ENCODE measurements around the gene BCKDHB.

Gene BCKDHB

DNA sequence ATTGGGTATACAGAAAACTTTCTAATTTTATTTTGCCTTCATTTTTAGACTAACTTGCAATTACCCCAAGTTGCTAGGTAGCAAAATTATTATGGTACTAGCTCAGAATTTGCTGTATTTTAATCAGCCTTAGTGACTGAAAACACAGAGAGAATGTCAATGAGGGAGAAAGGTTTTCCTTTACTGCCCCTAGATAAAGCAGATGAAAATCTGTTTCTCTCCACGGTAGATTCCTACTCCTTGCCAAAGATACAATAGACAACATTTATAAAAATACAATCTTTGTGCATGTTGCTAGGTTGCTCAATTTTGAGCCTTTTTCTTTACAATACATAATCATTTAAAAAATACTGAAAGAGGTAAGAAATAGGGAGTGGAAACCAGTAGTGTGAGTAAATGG lies 222.2 kb downstream of the BCKDHB start:
- no peak for DNase-seq (ENCODE audit: low read depth in 4 of 4, low spot score in 1 of 4)

GRCh38 chr6:80329496-80329895 lies 223.0 kb downstream of the BCKDHB start:
- no peak for DNase-seq (ENCODE audit: low read depth in 4 of 4, low spot score in 1 of 4)

GRCh38 chr6:80330961-80331360 lies 224.5 kb downstream of the BCKDHB start:
- DNase-seq (ENCODE audit: low read depth in 4 of 4, low spot score in 1 of 4) = no peak

DNA sequence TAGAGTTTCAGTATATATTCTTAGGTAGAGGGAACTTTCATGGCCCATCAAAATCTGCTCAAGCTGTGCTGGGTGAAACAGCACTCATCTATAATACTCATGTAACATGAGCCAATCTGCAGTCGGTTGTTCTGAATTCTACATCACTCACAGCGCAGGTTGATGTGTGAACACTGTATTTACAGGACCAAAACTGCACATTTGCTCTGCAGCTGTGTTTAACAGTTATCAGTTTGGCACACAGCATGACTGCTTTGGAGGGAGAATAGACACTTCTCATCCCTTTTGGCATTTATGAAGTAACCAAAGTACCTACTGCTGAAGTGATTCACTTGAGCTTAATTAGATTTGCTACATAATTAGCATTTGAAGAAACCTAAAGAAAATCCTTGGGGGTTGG lies 225.1 kb downstream of the BCKDHB start:
- DNase-seq (ENCODE audit: low read depth in 4 of 4, low spot score in 1 of 4) = no peak

- DNase-seq (ENCODE audit: low read depth in 4 of 4, low spot score in 1 of 4) = no peak
Observed at GRCh38 chr6:80331974-80332373, 225.5 kb downstream of the BCKDHB start.

DNA sequence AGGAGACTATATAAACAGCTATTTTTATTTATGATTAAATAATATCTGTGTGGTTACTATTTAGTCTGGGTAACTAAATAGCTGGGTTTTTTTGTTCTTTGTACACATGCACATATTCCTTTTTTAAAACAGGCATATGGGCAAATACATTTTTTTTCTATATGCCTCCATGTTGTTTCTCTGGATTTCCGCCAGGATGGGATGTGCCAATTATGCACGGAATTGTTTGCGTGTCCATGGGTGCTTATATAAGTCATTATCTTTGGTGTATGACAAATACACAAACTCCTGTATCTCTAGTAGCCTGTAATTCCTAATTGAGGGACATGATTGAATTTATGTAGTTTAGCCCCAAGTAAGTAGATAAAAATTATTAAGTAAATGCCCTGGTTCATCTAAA lies 226.9 kb downstream of the BCKDHB start:
- DNase-seq (ENCODE audit: low read depth in 4 of 4, low spot score in 1 of 4) = no peak

GRCh38 chr6:80335121-80335531 lies 228.7 kb downstream of the BCKDHB start:
- no peak for DNase-seq (ENCODE audit: low read depth in 4 of 4, low spot score in 1 of 4)

- DNase-seq (ENCODE audit: low read depth in 4 of 4, low spot score in 1 of 4) = no peak
Observed at GRCh38 chr6:80336911-80337310, 230.4 kb downstream of the BCKDHB start.

DNA sequence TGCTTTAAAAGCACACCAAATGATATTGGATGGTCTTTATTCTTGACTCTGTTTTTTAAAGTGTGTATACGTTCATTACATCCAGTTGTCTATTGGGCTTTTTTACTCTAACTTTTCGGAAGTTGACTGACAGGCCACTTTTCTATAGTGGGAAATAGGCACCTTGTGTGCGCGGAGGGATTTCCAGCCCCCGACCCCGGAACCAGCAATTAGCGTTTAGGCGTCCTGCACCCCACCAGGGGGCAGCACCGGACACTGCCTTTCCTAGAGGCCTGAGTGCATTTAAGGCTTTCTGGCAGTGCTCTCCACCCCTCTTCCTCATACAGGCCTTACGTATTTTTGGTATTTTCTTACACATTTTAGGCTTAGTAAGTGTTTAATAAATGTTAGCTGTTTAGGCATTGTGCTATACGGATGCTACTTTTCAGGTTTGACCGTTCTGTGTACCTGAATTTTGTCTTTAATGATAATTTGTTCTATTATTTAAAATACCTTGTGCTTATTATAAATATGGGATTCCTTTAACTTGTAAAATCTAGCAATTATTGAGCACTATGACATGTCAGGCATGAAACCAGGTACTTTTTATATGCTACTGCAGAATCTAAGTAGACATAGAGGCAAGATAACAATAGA lies 231.8 kb downstream of the BCKDHB start:
- DNase-seq (ENCODE audit: low read depth in 4 of 4, low spot score in 1 of 4) = peak; percentile 38 to 52 (median 50)

- DNase-seq (ENCODE audit: low read depth in 4 of 4, low spot score in 1 of 4) = no peak
Observed at GRCh38 chr6:80339421-80339820, 232.9 kb downstream of the BCKDHB start.

DNA sequence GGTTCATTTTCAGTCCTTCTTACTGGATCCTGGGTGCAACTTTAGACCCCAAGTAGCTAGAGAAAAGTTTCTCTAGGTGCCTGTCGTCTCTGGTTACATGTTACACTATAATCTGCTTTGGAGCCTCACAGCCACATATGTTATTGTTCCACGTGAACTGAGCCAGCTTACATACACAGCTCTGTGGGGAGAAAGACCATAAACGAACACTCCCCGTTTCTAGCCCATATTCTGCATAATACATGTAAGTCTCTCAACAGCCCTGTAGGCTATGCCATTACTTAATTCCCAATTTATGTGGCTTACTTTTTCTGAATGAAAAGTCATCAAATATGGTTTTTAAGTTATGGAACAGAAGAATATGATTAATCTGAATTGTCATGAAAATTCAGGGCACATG lies 233.8 kb downstream of the BCKDHB start:
- no peak for DNase-seq (ENCODE audit: low read depth in 4 of 4, low spot score in 1 of 4)

DNA sequence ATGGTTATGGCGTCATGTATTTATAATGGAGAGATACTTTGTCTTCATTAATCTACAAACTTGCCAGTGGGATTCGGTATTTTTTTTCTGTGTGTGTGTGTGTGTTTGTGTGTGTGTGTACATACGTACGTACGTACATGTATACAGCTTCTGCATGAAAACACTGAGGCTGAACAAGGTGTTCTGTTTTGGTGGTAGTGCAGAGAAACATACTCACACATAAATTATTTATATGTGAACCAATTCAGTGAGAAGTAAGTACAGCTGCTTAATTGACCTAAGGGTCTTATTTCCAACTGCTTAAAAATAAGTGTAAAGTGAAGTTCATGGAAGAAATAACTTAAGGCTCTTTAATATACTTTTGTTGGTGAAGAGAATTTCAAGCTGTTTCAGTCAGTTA lies 234.2 kb downstream of the BCKDHB start:
- DNase-seq (ENCODE audit: low read depth in 4 of 4, low spot score in 1 of 4) = no peak

DNA sequence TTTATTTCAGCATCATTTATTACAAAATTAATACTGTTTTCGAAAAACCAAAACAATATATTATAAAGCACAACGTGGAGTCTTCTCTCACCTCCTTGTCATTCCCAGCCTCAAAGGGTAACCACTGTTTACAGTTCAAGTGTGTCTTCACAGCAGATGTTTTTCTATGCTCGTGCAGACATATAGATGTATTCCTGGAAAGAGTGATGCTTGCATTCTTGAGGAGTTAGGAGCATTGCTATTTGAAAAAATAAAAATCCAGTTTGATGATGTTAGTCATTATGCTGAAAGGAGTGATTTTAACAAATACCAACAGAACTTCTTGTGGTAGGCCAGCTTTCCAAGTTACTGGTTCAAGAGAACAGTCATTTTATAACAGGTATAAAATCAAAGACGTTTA lies 234.9 kb downstream of the BCKDHB start:
- DNase-seq (ENCODE audit: low read depth in 4 of 4, low spot score in 1 of 4) = no peak

DNA sequence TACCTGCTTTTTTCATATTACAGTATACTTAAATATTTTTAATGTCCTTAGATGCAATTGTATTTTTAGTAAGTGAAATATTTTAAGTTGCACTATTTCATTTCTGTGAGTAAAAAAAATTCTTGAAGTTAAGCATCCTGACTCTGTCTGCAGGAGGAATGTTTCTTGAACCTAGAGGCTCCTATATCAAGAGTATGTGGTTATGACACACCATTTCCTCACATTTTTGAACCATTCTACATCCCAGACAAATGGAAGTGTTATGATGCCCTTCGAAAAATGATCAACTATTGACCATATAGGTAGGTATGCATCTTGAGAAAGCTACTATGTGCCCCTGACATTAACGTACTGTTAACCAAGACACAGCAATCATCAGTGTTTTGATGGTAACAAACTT lies 237.0 kb downstream of the BCKDHB start:
- no peak for DNase-seq (ENCODE audit: low read depth in 4 of 4, low spot score in 1 of 4)

GRCh38 chr6:80347101-80347500 lies 240.6 kb downstream of the BCKDHB start:
- DNase-seq (ENCODE audit: low read depth in 4 of 4, low spot score in 1 of 4) = no peak

DNA sequence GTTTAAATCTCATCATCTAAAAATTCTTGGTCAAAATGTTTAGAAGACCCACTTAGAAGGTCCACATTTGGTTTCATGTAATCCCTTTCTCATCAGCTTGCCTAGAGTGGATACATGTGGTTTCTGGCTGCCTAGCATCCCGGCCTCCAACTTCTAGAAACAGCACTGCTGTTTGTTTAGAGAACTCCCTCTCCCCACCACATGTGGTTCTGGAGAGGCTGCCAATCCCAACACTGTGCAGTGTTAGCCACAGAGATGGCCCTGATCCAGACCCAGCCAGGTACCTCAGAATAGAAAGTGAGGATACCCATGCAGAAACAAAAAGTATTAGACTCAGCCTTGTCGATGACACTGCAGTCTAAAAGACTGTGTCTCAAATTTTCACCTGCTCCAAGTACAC lies 241.8 kb downstream of the BCKDHB start:
- no peak for DNase-seq (ENCODE audit: low read depth in 4 of 4, low spot score in 1 of 4)

GRCh38 chr6:80356000-80356399 lies 249.5 kb downstream of the BCKDHB start:
- DNase-seq (ENCODE audit: low read depth in 4 of 4, low spot score in 1 of 4) = no peak

- no peak for DNase-seq (ENCODE audit: low read depth in 4 of 4, low spot score in 1 of 4)
Observed at GRCh38 chr6:80356545-80356944, 250.1 kb downstream of the BCKDHB start.

DNA sequence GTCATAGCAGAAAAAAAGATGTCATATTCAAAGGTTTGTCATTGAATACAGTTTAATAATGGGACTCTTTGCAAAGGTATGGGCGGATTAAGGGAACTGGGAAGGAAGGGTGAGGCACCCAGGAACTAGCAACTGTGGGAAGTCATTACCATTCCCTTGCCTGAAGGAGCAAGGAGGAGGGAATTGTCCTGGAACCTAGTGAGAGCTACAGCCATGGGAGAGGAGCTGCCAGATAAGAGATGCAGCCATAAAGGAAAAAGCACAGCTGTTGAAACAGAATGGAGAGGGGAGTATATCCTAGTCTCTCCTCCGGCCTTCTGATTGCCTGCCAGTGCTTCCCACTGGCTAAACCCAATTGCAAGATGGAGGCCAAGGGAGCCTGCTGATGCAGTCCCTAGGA lies 250.6 kb downstream of the BCKDHB start:
- no peak for DNase-seq (ENCODE audit: low read depth in 4 of 4, low spot score in 1 of 4)

DNA sequence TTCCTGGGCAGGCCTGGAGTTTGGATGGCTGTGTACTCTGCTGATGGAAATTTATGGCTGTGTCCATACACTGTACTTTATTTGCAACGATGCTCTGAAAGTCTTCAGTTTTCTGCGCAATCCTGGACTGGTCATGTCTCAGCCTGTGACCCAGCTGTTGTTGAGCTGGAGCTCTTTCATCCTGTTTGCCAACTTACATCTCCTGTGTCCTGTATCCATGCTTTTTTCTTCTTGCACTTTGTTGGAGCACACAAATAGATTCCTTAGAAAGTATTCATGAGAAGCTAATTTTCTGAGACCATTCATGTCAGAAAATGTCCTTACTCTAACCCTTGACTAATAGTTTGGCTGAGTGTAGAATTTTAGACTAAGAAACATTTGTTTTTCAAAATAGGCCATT lies 251.2 kb downstream of the BCKDHB start:
- no peak for DNase-seq (ENCODE audit: low read depth in 4 of 4, low spot score in 1 of 4)

- no peak for DNase-seq (ENCODE audit: low read depth in 4 of 4, low spot score in 1 of 4)
Observed at GRCh38 chr6:80363501-80364122, 257.1 kb downstream of the BCKDHB start.

GRCh38 chr6:80364149-80364548 lies 257.7 kb downstream of the BCKDHB start:
- DNase-seq (ENCODE audit: low read depth in 4 of 4, low spot score in 1 of 4) = no peak

DNA sequence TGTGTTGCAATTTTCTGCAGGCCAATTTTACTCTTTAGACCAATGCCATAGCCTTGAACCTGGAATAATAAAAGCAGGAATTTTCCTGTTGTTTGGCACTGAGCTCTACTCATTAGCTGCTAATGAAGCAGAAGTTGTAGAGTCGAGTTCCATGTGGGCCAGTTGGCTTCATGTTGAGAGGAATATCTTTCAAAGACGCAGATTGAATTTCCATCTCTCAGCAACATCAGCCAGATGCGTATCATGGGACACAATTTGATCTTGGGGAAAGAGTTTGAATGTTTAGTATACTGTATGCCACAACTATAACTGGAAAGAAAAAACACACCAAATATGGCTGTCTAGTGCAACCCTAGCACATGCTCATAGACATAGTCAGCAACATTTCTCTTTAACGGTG lies 259.6 kb downstream of the BCKDHB start:
- DNase-seq (ENCODE audit: low read depth in 4 of 4, low spot score in 1 of 4) = no peak
